ENCODE measurements around the gene RPP30. TPM values are rescaled to one million over a fixed set of nuclear protein-coding genes. Genes with fewer than 3 reads are reported as not detected.

The RPP30 gene
- total and polyA plus RNA-seq, 2 of the 13 experiments (the other 11 are each of a cell fraction or from before 2014, with no cell fraction given), result 27.1 to 65.0 TPM

GRCh38 chr10:90871766-90872647 is at the start of gene RPP30 (continued):
- no peak for TF ChIP-seq TBP (CRISPR knock-in tag; IDR thresholded peaks at IDR 0.05)
- TF ChIP-seq ZNF281 (CRISPR knock-in tag; IDR thresholded peaks at IDR 0.05; ENCODE audit: borderline replicate concordance), result no peak
- TF ChIP-seq SAP130 (CRISPR knock-in tag; IDR thresholded peaks at IDR 0.05; ENCODE audit: low read depth), result peak; percentile 77
- no peak for TF ChIP-seq STAT6 (CRISPR knock-in tag; IDR thresholded peaks at IDR 0.05; ENCODE audit: borderline replicate concordance)
- peak; percentile 81; the same call in 1 of the 2 replicates for TF ChIP-seq SIN3B (IDR thresholded peaks at IDR 0.05; ENCODE audit: low read length)
- 0 out of 2 replicates have a peak, but pooled peaks have one; percentile 50 for TF ChIP-seq DNMT1 (CRISPR knock-in tag; IDR thresholded peaks at IDR 0.05)
- TF ChIP-seq TBL1XR1 (IDR thresholded peaks at IDR 0.05; ENCODE audit: borderline replicate concordance, low read length, partially characterized antibody), result peak; percentile 26
- peak; percentile 98 for TF ChIP-seq ZNF143 (CRISPR knock-in tag; IDR thresholded peaks at IDR 0.05)
- peak; percentile 85 for TF ChIP-seq DZIP1 (CRISPR knock-in tag; IDR thresholded peaks at IDR 0.05)
- TF ChIP-seq GATAD1 (CRISPR knock-in tag; IDR thresholded peaks at IDR 0.05), result peak; percentile 96
- TF ChIP-seq ARNT2 (CRISPR knock-in tag; IDR thresholded peaks at IDR 0.05; ENCODE audit: low read depth), result peak; percentile 68
- TF ChIP-seq HOXA3 (CRISPR knock-in tag; IDR thresholded peaks at IDR 0.05), result peak; percentile 68
- TF ChIP-seq KMT2A (CRISPR knock-in tag; IDR thresholded peaks at IDR 0.05), result peak; percentile 48; the same call in 1 of the 2 replicates
- TF ChIP-seq ZNF383 (CRISPR knock-in tag; IDR thresholded peaks at IDR 0.05; ENCODE audit: borderline replicate concordance), result no peak
- TF ChIP-seq HCFC1 (IDR thresholded peaks at IDR 0.05; ENCODE audit: low read depth, low read length), result peak; percentile 87
- TF ChIP-seq ZNF546 (CRISPR knock-in tag; conservative IDR thresholded peaks at IDR 0.05), result 0 out of 2 replicates have a peak, but pooled peaks have one; percentile 62
- peak; percentile 74 for TF ChIP-seq E2F5 (CRISPR knock-in tag; conservative IDR thresholded peaks at IDR 0.05)
- peak; percentile 93 for TF ChIP-seq YY1 (IDR thresholded peaks at IDR 0.05; ENCODE audit: insufficient read depth, insufficient replicate concordance, low read depth, low read length)

All from HepG2 (cell line).